DMS79 (cell line): ENCODE results near the gene CHST14.

Experiments used
- DNase-seq: peaks from one replicate; lab custom pipeline; 2025; lab: John Stamatoyannopoulos, UW

CHST14 gene

GRCh38 chr15:40463279-40463678, 7.5 kb upstream of the CHST14 start:
- DNase-seq, result no peak

GRCh38 chr15:40463886-40464545, 6.8 kb upstream of the CHST14 start:
- no peak for DNase-seq

GRCh38 chr15:40464595-40465185, 6.1 kb upstream of the CHST14 start:
- DNase-seq, result no peak

- DNase-seq, result no peak
These were observed 4.8 kb upstream of the CHST14 start for GRCh38 chr15:40465939-40466338.

- no peak for DNase-seq
These were observed 4.1 kb upstream of the CHST14 start for GRCh38 chr15:40466426-40467260.

GRCh38 chr15:40467261-40467615, 3.5 kb upstream of the CHST14 start:
- DNase-seq, result no peak

GRCh38 chr15:40468898-40469331, 1.9 kb upstream of the CHST14 start:
- DNase-seq, result no peak

GRCh38 chr15:40469776-40470390, 901 bp upstream of the CHST14 start:
- DNase-seq, result no peak

- no peak for DNase-seq
These were observed 472 bp downstream of the CHST14 start for GRCh38 chr15:40471105-40471807.

GRCh38 chr15:40471808-40472150, 995 bp downstream of the CHST14 start:
- DNase-seq, result no peak

GRCh38 chr15:40472171-40472727, 1.5 kb downstream of the CHST14 start:
- no peak for DNase-seq

GRCh38 chr15:40474581-40474980, 3.8 kb downstream of the CHST14 start:
- no peak for DNase-seq

- DNase-seq, result peak; percentile 64
These were observed 7.0 kb downstream of the CHST14 start for GRCh38 chr15:40477642-40478327.

- DNase-seq, result no peak
These were observed 8.2 kb downstream of the CHST14 start for GRCh38 chr15:40479024-40479423.

GRCh38 chr15:40481341-40482074, 10.7 kb downstream of the CHST14 start:
- no peak for DNase-seq

- no peak for DNase-seq
These were observed 13.1 kb downstream of the CHST14 start for GRCh38 chr15:40483919-40484318.

- no peak for DNase-seq
These were observed 15.4 kb downstream of the CHST14 start for GRCh38 chr15:40486066-40486770.

- DNase-seq, result no peak
These were observed 17.3 kb downstream of the CHST14 start for GRCh38 chr15:40487816-40488682.
